ENCODE data around the gene LDLRAD3.

The LDLRAD3 gene

DNA sequence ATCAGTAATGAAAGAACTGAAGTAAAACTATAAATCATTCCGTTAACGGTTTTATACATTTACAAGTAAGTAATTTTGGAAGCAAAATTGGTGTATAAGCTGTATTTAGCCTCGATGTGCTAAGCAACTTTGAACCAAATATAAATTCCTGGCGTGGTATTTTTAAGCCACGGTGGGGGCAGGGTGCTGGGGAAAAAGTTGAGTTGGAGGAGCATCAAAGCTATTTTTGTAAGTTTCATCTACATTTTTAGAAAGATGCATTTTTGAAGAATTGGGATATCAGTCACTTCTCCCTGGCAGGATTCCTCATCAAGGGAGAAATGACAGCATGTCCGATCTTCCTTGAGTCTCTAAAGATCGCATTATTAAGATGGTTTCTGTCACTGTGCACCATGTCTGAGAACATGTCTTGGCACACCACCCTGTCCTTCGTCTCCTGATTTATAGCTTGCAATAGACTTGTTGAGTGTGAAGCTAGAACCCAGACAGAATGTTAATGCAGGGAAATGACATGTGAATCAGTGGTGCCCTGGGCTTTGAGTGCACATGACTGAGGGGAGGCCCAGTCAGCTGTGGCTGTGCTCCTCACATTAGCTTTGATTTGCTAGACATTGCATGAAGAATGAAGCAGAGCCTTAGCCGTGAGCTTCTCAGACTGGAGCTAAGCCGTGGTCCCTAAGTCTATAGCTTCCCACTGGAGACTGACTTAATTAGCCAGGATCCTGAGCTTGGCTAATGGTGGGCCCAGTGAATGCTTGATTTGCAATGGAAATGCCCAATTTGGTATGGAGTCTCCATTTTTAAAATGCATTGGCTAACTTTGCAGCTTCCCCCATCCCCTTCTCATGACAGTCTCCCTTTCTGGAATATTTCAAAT lies 218.4 kb downstream of the LDLRAD3 start:
- Histone ChIP-seq H3K27me3 (replicated peaks; ENCODE audit: control insufficient read depth, insufficient read depth, low read length) (no peaks in the 10 kb centered on the region; the same call in 1 of the 2 replicates), H3K36me3 (ENCODE audit: control insufficient read depth, insufficient read depth, low read length) (no peaks in the 10 kb centered on the region)

GRCh38 chr11:36162883-36163434 lies 219.1 kb downstream of the LDLRAD3 start:
- DNase-seq (ENCODE audit: extremely low read depth, insufficient read length), result no peak
- Histone ChIP-seq H3K36me3 (ENCODE audit: control insufficient read depth, insufficient read depth, low read length) (no peaks in the 10 kb centered on the region), H3K27me3 (replicated peaks; ENCODE audit: control insufficient read depth, insufficient read depth, low read length) (no peaks in the 10 kb centered on the region; the same call in 1 of the 2 replicates), H3K4me3 (replicated peaks; ENCODE audit: low read depth, low read length) (no peak overlapping the region)
- TF ChIP-seq CTCF (IDR thresholded peaks at IDR 0.05; ENCODE audit: insufficient read depth, low read length, poor library complexity, severe bottlenecking), result no peak

More for the DNA sequence above, 218.4 kb downstream of the LDLRAD3 start:
- DNase-seq (ENCODE audit: extremely low read depth, insufficient read length), result no peak
- H3K4me3 ChIP-seq (replicated peaks; ENCODE audit: low read depth, low read length), result no peak overlapping the region
- no peak for TF ChIP-seq CTCF (IDR thresholded peaks at IDR 0.05; ENCODE audit: insufficient read depth, low read length, poor library complexity, severe bottlenecking)

DNA sequence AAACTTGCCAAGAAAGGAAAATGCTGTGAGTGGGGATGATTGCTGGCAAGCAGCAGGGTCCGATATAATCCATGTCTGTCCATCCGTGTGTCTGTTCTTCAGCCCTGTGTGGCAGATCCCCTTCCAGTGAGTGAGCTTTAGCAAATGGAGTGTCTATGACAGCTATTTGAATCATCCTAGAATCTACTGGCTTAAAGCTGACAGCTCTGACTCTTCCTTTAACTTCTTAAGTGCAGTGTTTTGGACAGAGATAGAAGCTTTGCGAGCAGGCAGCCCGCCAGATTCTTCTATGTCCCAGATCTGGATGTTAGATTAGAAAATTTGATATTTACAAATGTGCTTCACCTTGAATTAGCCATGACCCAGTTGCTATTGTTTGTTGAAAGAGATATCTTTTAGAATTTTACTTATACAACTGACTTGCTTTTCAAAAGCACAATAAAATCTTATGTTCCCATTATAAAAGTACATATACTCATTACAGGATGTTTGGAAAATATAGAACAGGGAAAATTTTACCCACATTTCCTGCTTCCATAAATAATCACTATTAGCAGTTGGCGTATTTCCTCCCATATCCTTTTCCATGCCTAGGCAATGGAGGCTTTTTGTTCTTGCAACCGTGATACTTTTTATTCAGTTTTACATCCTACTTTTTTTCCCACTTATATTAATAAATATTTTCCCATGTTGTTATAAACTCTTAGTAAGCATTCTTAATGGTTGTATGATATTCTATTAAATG lies 220.8 kb downstream of the LDLRAD3 start:
- no peaks in the 10 kb centered on the region for H3K36me3 ChIP-seq (ENCODE audit: control insufficient read depth, insufficient read depth, low read length)
- no peaks in the 10 kb centered on the region; the same call in 1 of the 2 replicates for H3K27me3 ChIP-seq (replicated peaks; ENCODE audit: control insufficient read depth, insufficient read depth, low read length)
- no peak for TF ChIP-seq CTCF (IDR thresholded peaks at IDR 0.05; ENCODE audit: insufficient read depth, low read length, poor library complexity, severe bottlenecking)
- no peak for DNase-seq (ENCODE audit: extremely low read depth, insufficient read length)
- H3K4me3 ChIP-seq (replicated peaks; ENCODE audit: low read depth, low read length), result no peak overlapping the region

DNA sequence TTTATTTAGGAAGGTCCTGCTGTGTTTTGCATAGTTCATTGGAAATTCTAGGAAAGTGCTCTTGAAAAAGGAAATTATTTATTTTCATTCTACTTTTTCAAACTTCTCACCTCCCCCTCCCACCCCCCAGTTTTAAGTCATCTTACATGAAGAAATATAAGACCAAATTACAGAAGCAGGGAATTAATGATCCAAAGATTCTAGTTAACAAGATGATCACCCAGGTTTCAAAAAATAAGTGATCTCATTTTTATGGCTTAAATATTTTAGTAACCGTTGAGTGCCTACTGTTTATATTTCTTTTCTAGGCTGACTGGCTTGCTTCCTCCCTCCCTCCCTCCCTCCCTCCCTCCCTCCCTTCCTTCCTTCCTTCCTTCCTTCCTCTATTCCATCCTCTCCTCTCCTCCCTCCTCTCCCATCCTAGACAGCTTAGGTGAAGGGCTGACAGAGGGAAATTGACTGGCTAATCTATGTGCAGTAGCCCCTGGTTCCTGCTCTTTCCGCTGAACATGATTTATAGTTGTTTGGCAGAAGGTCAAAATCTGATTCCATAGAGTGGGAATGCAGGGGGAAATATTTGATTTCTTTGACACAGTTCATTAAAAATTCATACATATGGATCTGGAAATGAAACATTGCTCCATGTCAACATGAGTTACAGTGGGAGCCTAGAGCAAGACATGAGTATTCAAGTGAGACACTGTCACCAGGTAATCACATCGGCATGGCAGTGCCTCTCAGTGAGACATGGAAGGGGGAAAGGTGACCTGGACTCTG lies 221.9 kb downstream of the LDLRAD3 start:
- no peaks in the 10 kb centered on the region for H3K36me3 ChIP-seq (ENCODE audit: control insufficient read depth, insufficient read depth, low read length)
- no peak for DNase-seq (ENCODE audit: extremely low read depth, insufficient read length)
- TF ChIP-seq CTCF (IDR thresholded peaks at IDR 0.05; ENCODE audit: insufficient read depth, low read length, poor library complexity, severe bottlenecking), result no peak
- no peak overlapping the region for H3K4me3 ChIP-seq (replicated peaks; ENCODE audit: low read depth, low read length)
- no peaks in the 10 kb centered on the region; the same call in 1 of the 2 replicates for H3K27me3 ChIP-seq (replicated peaks; ENCODE audit: control insufficient read depth, insufficient read depth, low read length)

- no peak for TF ChIP-seq CTCF (IDR thresholded peaks at IDR 0.05; ENCODE audit: insufficient read depth, low read length, poor library complexity, severe bottlenecking)
- H3K27me3 ChIP-seq (replicated peaks; ENCODE audit: control insufficient read depth, insufficient read depth, low read length), result no peaks in the 10 kb centered on the region; the same call in 1 of the 2 replicates
- no peaks in the 10 kb centered on the region for H3K36me3 ChIP-seq (ENCODE audit: control insufficient read depth, insufficient read depth, low read length)
- H3K4me3 ChIP-seq (replicated peaks; ENCODE audit: low read depth, low read length), result no peak overlapping the region
- no peak for DNase-seq (ENCODE audit: extremely low read depth, insufficient read length)
Measured at GRCh38 chr11:36167073-36167472, 223.2 kb downstream of the LDLRAD3 start.

Data from GM06990 (cell line).